Loucy (cell line): ENCODE data around the gene NES.

Source experiments
- H2AFZ ChIP-seq: fragments of 200-600 bp; sonication (generic); 2 replicates; pipeline ENCODE4 v1.6.0; 2016; ENCODE audit warnings: antibody characterized with exemption, mild to moderate bottlenecking, low read length, moderate library complexity
- H3F3A ChIP-seq: fragments of 200-600 bp; 2 replicates; pipeline ENCODE4 v1.6.0; 2016; ENCODE audit warnings: antibody characterized with exemption, low read depth, mild to moderate bottlenecking
- H3K27me3 ChIP-seq: fragments of 200-600 bp; sonication (generic); 2 replicates; pipeline ENCODE4 v1.6.1; 2014; ENCODE audit warnings: low read length, mild to moderate bottlenecking; ENCODE audit not compliant: insufficient read depth, poor library complexity, severe bottlenecking
- H3K36me3 ChIP-seq: fragments of 200-600 bp; sonication (generic); 2 replicates; pipeline ENCODE4 v1.6.1; 2016; ENCODE audit warnings: low read length; ENCODE audit not compliant: insufficient read depth
- H3K4me1 ChIP-seq: fragments of 200-600 bp; sonication (generic); 2 replicates; pipeline ENCODE4 v1.5.1; 2014; ENCODE audit warnings: low read length, mild to moderate bottlenecking; ENCODE audit not compliant: insufficient read depth, poor library complexity, severe bottlenecking
- H3K4me2 ChIP-seq: fragments of 200-600 bp; sonication (generic); 2 replicates; pipeline ENCODE4 v1.6.0; 2014; ENCODE audit warnings: antibody characterized with exemption, low read length, low read depth, mild to moderate bottlenecking; ENCODE audit not compliant: poor library complexity, severe bottlenecking
- H3K4me3 ChIP-seq: fragments of 200-600 bp; sonication (generic); 2 replicates; pipeline ENCODE4 v1.5.1; 2014; ENCODE audit warnings: low read length, mild to moderate bottlenecking, mixed read lengths; ENCODE audit not compliant: poor library complexity, severe bottlenecking
- H3K79me2 ChIP-seq: fragments of 200-600 bp; sonication (generic); 2 replicates; pipeline ENCODE4 v1.6.1; 2014; ENCODE audit warnings: low read length; ENCODE audit not compliant: insufficient read depth
- H3K9ac ChIP-seq: fragments of 200-600 bp; sonication (generic); 2 replicates; pipeline ENCODE4 v1.6.0; 2014; ENCODE audit warnings: mild to moderate bottlenecking, low read depth, low read length, moderate library complexity; ENCODE audit not compliant: poor library complexity, severe bottlenecking
- H3K9me2 ChIP-seq: fragments of 200-600 bp; sonication (generic); replicated peaks from 2 replicates; pipeline ENCODE4 v1.6.1; 2016; ENCODE audit warnings: low read depth, low read length, mixed read lengths
- H3K9me3 ChIP-seq: fragments of 200-600 bp; sonication (generic); 2 replicates; pipeline ENCODE4 v1.6.1; 2014; ENCODE audit warnings: mild to moderate bottlenecking, antibody characterized with exemption, low read length, low read depth; ENCODE audit not compliant: insufficient read depth
- H4K20me1 ChIP-seq: fragments of 200-600 bp; sonication (generic); 2 replicates; pipeline ENCODE4 v1.6.0; 2014; ENCODE audit warnings: antibody characterized with exemption, low read length, mild to moderate bottlenecking; ENCODE audit not compliant: insufficient read depth, poor library complexity, severe bottlenecking
- CTCF ChIP-seq: fragments of 200-600 bp; sonication (generic); conservative IDR thresholded peaks from 2 replicates; pipeline ENCODE4 v1.5.1; 2014; ENCODE audit warnings: mild to moderate bottlenecking, antibody characterized with exemption, low read length
- EZH2phosphoT487 ChIP-seq: fragments of 200-600 bp; IDR thresholded peaks from 2 replicates; pipeline ENCODE4 v1.6.1; 2018; ENCODE audit warnings: antibody characterized with exemption, mild to moderate bottlenecking, moderate library complexity, borderline replicate concordance

The NES gene

DNA sequence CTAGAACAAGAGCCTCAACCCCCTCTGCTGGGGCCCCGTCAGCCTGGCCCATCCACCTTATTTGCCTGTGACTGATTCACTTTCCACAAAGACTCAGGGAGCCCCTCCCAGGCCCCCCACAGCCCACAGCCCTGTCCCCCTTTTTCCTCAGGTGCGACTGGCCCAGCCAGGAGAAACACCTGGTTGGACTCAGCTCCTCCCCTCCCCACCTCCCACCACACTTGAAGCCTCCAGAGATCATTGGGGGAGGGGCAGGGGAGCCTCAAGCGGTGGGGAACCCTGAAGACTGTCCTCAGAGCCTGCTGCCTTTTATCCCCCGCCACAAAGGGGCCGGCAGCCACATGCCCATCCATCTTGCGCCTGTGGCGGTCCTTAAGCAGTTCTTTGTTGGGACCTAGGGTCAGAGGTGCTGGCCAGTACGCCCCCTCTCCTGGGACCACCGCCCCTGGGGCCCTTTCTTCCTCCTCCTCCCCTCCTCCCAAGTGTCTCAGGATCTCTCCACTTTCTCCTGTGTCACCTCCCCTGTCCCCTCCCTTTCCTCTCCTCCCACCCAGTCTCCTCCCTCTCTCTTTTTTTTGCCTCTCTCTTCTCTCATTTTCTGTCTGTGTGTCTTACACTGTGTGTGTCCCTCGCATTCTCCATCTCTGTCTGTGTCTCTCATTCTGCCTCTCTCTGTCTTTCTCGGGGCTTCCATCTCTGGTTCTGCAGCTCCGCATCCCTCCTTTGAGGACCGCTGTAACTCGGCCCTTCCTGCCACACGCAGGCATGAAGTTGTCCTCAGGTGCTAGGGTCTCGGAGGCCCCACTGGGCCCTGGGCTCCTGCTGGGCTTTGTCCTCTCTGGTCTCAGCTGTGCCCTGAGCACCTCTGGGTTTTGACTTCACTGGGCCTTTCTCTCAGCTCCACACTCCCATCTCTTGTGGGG, 16.0 kb upstream of the NES start:
- no peaks in the 10 kb centered on the region for H3K27me3 ChIP-seq
- TF ChIP-seq CTCF (no peak), EZH2phosphoT487 (no peak)
- H3F3A ChIP-seq, result no peaks in the 10 kb centered on the region
- no peaks in the 10 kb centered on the region for H3K9me2 ChIP-seq
- no peaks in the 10 kb centered on the region for H3K36me3 ChIP-seq
- H3K4me1 ChIP-seq, result peaks cover 21% of the 10 kb centered on the region
- H3K4me2 ChIP-seq, result no peak overlapping the region
- no peaks in the 10 kb centered on the region for H4K20me1 ChIP-seq
- H2AFZ ChIP-seq, result no peak overlapping the region; the same call in 1 of the 2 replicates
- H3K4me3 ChIP-seq, result no peak overlapping the region
- no peak overlapping the region for H3K9ac ChIP-seq
- no peaks in the 10 kb centered on the region for H3K79me2 ChIP-seq
- no peaks in the 10 kb centered on the region for H3K9me3 ChIP-seq

- no peak overlapping the region for H3K9ac ChIP-seq
- H2AFZ ChIP-seq, result no peak overlapping the region
- H3K36me3 ChIP-seq, result no peaks in the 10 kb centered on the region
- H3K27me3 ChIP-seq, result no peaks in the 10 kb centered on the region
- no peaks in the 10 kb centered on the region for H3K9me3 ChIP-seq
- no peaks in the 10 kb centered on the region for H3K79me2 ChIP-seq
- no peaks in the 10 kb centered on the region for H4K20me1 ChIP-seq
- TF ChIP-seq EZH2phosphoT487, result no peak
- TF ChIP-seq CTCF, result no peak
- no peaks in the 10 kb centered on the region for H3K9me2 ChIP-seq
- H3K4me2 ChIP-seq, result no peak overlapping the region
- no peak overlapping the region for H3K4me3 ChIP-seq
- peaks cover 21% of the 10 kb centered on the region for H3K4me1 ChIP-seq
- H3F3A ChIP-seq, result no peaks in the 10 kb centered on the region
These were observed 15.3 kb upstream of the NES start for GRCh38 chr1:156692441-156692924.

DNA sequence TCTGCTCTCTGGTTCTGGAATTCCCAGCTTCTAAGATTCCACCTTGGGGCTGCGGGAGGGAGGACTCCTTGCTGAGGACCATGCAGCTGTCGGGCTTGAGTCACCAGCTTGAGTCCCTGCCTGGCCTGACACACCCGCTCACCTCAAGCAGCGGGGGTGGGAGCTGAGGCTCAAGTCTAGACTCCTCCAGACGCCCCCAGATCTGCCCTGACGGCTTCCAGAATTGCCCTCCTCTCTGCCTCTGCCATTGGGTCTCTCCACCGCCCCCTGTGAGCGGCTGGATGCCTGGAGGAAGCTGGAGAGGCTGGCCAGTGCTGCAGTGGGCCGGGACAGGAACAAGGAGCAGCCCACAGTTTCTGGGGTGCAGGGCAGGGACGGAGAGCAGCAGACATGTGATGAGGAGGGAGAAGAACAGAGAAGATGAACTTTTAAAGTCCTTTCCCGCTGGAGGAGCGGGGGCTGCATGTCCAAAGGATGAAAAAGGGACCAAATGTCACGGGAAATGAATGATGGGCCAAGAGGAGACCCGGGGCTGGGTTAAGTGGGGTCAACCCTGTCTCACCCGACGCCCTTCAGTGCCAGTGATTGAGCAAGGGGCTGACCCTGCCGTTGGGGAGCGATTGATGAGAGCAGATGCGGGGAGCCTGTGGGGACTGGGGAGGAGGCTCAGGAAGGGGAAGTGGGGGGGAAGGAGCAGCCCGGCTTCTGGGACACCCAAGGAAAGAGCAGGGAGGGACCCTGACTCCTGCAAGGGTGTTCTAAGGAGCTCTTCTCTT, 14.6 kb upstream of the NES start:
- no peaks in the 10 kb centered on the region for H3K79me2 ChIP-seq
- H3K9me3 ChIP-seq, result no peaks in the 10 kb centered on the region
- no peaks in the 10 kb centered on the region for H3K36me3 ChIP-seq
- TF ChIP-seq EZH2phosphoT487 (no peak), CTCF (no peak)
- H3K9me2 ChIP-seq, result no peaks in the 10 kb centered on the region
- H3K27me3 ChIP-seq, result no peaks in the 10 kb centered on the region
- H3K4me3 ChIP-seq, result no peak overlapping the region
- H3K9ac ChIP-seq, result no peak overlapping the region
- no peak overlapping the region for H3K4me2 ChIP-seq
- H2AFZ ChIP-seq, result no peak overlapping the region
- H3F3A ChIP-seq, result no peaks in the 10 kb centered on the region
- H4K20me1 ChIP-seq, result no peaks in the 10 kb centered on the region
- peaks cover 21% of the 10 kb centered on the region for H3K4me1 ChIP-seq
